B cell (primary cell): ENCODE data around the gene RAD51B. TPM values are rescaled to one million over a fixed set of nuclear protein-coding genes. Genes with fewer than 3 reads are reported as not detected.

Source experiments
- ATAC-seq: fragments of 200-7000 bp; cut with Tn5 transposase; one replicate; pipeline ENCODE4 v1.10.0; 2021; ENCODE audit warnings: low read depth, mild to moderate bottlenecking, moderate number of reproducible peaks, moderate library complexity
- CTCF ChIA-PET: fragments of 350-600 bp; sonication (Branson Sonifier 250); formaldehyde crosslinking; loops from one replicate; lab custom pipeline; 2021; ENCODE audit warnings: antibody characterized with exemption, inconsistent platforms; lab: Charles Lee
- POLR2A ChIA-PET: fragments of 350-600 bp; sonication (Branson Sonifier 250); formaldehyde crosslinking; loops from one replicate; lab custom pipeline; 2021; ENCODE audit warnings: antibody characterized with exemption; lab: Charles Lee
- DNase-seq: peaks from one replicate; pipeline ENCODE4 v3.0.0; 2013
- H2AFZ ChIP-seq: 2 replicates; pipeline ENCODE4 v1.6.1; 2012; ENCODE audit warnings: mild to moderate bottlenecking, low read depth, low read length; ENCODE audit not compliant: insufficient read depth, poor library complexity, severe bottlenecking
- H3K27ac ChIP-seq, 2 donors: 1 replicate in 1 of 2; 2 replicates in 1 of 2; pipeline ENCODE4 v1.5.1; 2012 to 2013; ENCODE audit warnings: low read length in 2 of 2, mild to moderate bottlenecking in 2 of 2, moderate library complexity in 1 of 2
- H3K27me3 ChIP-seq, 4 experiments: fragments of 200-600 bp in 1 of 4; sonication (generic) in 1 of 4; replicated peaks in 1 of 4; 1 replicate in 2 of 4; 2 replicates in 2 of 4; pipeline versions ENCODE4 v1.6.1 to v1.7.0; 2013 to 2016; ENCODE audit warnings: low read length in 3 of 4, mild to moderate bottlenecking in 2 of 4, mixed read lengths in 1 of 4, moderate library complexity in 1 of 4; ENCODE audit not compliant: insufficient read depth in 4 of 4, control insufficient read depth in 3 of 4; ENCODE audit errors: control extremely low read depth in 1 of 4
- H3K36me3 ChIP-seq, 2 experiments: replicated peaks in 1 of 2; 1 replicate in 1 of 2; 2 replicates in 1 of 2; pipeline versions ENCODE4 v1.6.1 to v1.7.1; 2013; ENCODE audit warnings: low read length in 1 of 2; ENCODE audit not compliant: insufficient read depth in 2 of 2, control insufficient read depth in 1 of 2; ENCODE audit errors: control extremely low read depth in 1 of 2, extremely low read depth in 1 of 2
- H3K4me1 ChIP-seq, 2 donors: fragments of 200-600 bp in 1 of 2; sonication (generic) in 1 of 2; 1 replicate in 1 of 2; 2 replicates in 1 of 2; pipeline versions ENCODE4 v1.5.1 to v1.6.1; 2013 to 2017; ENCODE audit warnings: low read length in 2 of 2; ENCODE audit not compliant: control insufficient read depth in 2 of 2, insufficient read depth in 2 of 2
- H3K4me2 ChIP-seq: replicated peaks from 2 replicates; pipeline ENCODE3; 2012; ENCODE audit warnings: mild to moderate bottlenecking, low read depth, low read length; ENCODE audit not compliant: poor library complexity, severe bottlenecking
- H3K4me3 ChIP-seq, 5 experiments: fragments of 200-600 bp in 1 of 5; sonication (generic) in 1 of 5; 1 replicate in 3 of 5; 2 replicates in 2 of 5; pipeline versions ENCODE4 v1.5.1 to v1.7.0; 2011 to 2016; ENCODE audit warnings: low read length in 4 of 5, mild to moderate bottlenecking in 4 of 5, low read depth in 2 of 5, control low read depth in 1 of 5, moderate library complexity in 1 of 5; ENCODE audit not compliant: insufficient read depth in 1 of 5; ENCODE audit errors: control extremely low read depth in 1 of 5, extremely low read depth in 1 of 5
- H3K79me2 ChIP-seq: fragments of 200-600 bp; sonication (generic); one replicate; pipeline ENCODE4 v1.6.0; 2016; ENCODE audit warnings: low read length; ENCODE audit not compliant: control insufficient read depth, insufficient read depth
- H3K9ac ChIP-seq: fragments of 200-600 bp; sonication (generic); 2 replicates; pipeline ENCODE4 v1.6.1; 2017; ENCODE audit warnings: mild to moderate bottlenecking, low read length, moderate library complexity
- H3K9me3 ChIP-seq, 3 donors: one replicate each; pipeline versions ENCODE4 v1.6.1 to v1.7.1; 2013; ENCODE audit warnings: low read length in 2 of 3; ENCODE audit not compliant: control insufficient read depth in 2 of 3, insufficient read depth in 1 of 3; ENCODE audit errors: control extremely low read depth in 1 of 3
- H4K20me1 ChIP-seq: 2 replicates; pipeline ENCODE4 v1.6.0; 2012; ENCODE audit warnings: mild to moderate bottlenecking, low read length; ENCODE audit not compliant: insufficient read depth, control insufficient read depth, poor library complexity, severe bottlenecking
- H3K27ac Mint-ChIP-seq: one replicate; pipeline ENCODE4 v1.8.0; 2021; ENCODE audit warnings: mixed read lengths
- H3K27me3 Mint-ChIP-seq: one replicate; pipeline ENCODE4 v1.8.0; 2021; ENCODE audit warnings: mixed read lengths
- H3K4me1 Mint-ChIP-seq: one replicate; pipeline ENCODE4 v1.8.0; 2021; ENCODE audit warnings: mixed read lengths
- H3K4me3 Mint-ChIP-seq: one replicate; pipeline ENCODE4 v1.8.0; 2021; ENCODE audit warnings: mixed read lengths
- H3K9me3 Mint-ChIP-seq: one replicate; pipeline ENCODE4 v1.8.0; 2022; ENCODE audit warnings: mixed read lengths; ENCODE audit not compliant: insufficient read depth
- CTCF ChIP-seq: fragments of 200-600 bp; IDR thresholded peaks from one replicate; pipeline ENCODE4 v1.8.0; 2022; ENCODE audit warnings: antibody characterized with exemption, mild to moderate bottlenecking
- EZH2 ChIP-seq: IDR thresholded peaks from 2 replicates; pipeline ENCODE4 v1.6.1; 2012; ENCODE audit warnings: borderline replicate concordance, low read depth, mild to moderate bottlenecking, moderate library complexity, low read length; ENCODE audit not compliant: insufficient read depth, poor library complexity, severe bottlenecking
- WGBS: methylation state at CpG from one replicate; pipeline ENCODE4 v1.1.5; 2013; ENCODE audit warnings: missing lambda C conversion rate; ENCODE audit not compliant: insufficient coverage; 5-methylcytosine and 5-hydroxymethylcytosine counted together
- intact Hi-C: fragments of 100-400 bp; cut with micrococcal nuclease; formaldehyde crosslinking; loops from one replicate; pipeline ENCODE4 v1.10.0; 2022
- polyA plus RNA-seq: library from polyadenylated mRNA; depleted of rRNA; stranded (reverse); fragments of >200 nt; gene quantifications from 2 replicates; pipeline ENCODE4 v1.2.3, GENCODE V29; 2012
- total RNA-seq, 2 donors: library from RNA; stranded (reverse); fragments of 120-200 nt in 1 of 2; gene quantifications; 1 replicate in 1 of 2; 2 replicates in 1 of 2; pipeline versions ENCODE4 v1.2.3 to v1.2.4, GENCODE V29; 2013 to 2022

RAD51B gene
- total and polyA plus RNA-seq, 2 donors (not counting 1 experiment from before 2014, with no cell fraction given) = 6.5 to 60.6 TPM

DNA sequence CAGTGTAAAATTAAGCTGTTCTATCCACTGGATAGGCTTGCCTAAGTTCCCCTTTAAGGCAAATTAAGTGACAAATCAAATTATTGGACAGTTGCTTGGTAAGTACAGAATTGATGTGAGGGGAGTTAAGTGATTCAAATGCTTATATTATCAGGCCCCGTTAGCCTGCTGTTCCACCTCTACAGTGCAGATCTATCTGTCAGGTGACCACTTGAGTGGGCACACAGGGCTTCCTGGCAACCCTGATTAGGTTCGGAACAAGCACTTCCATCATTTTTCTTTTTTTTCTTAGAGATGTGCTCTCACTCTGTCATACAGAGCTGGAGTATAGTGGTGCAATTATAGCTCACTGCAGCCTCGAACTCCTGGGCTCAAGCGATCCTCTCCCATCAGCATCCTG lies 453.8 kb downstream of the RAD51B start:
- no CpG with 5 or more reads among the region's 4 CpGs for WGBS
- Histone ChIP-seq H3K27me3 (no peaks in the 10 kb centered on the region), H2AFZ (no peak overlapping the region), H3K79me2 (peaks cover 29% of the 10 kb centered on the region), H3K27ac (peak overlapping the region; percentile 51 to 77), H3K4me3 (no peak overlapping the region), H3K36me3 (no peaks in the 10 kb centered on the region), H3K9me3 (no peaks in the 10 kb centered on the region), H3K4me1 (peaks cover 93 to 95% of the 10 kb centered on the region in 2 donors), H4K20me1 (no peaks in the 10 kb centered on the region), H3K9ac (no peak overlapping the region), H3K4me2 (peak overlapping the region; percentile 24)
- peak overlapping the region; percentile 80 for H3K27ac Mint-ChIP-seq
- TF ChIP-seq EZH2 (no peak), CTCF (no peak)
- no peak for DNase-seq
- ChIA-PET CTCF (interaction anchor here (1.2 to 1.8 kb wide), 2 partner anchors 9 to 40 kb away, joined by 3 to 8 read pairs; no protein-coding TSS in a partner anchor), POLR2A (interaction anchor here (0.6 to 1.4 kb wide), 3 partner anchors 10 to 294 kb away, joined by 3 to 4 read pairs (median 3); no protein-coding TSS in a partner anchor)
- intact Hi-C loops = no loop called here
- H3K4me3 Mint-ChIP-seq = peak overlapping the region; percentile 21
- no peak for ATAC-seq
- no peaks in the 10 kb centered on the region for H3K9me3 Mint-ChIP-seq
- H3K4me1 Mint-ChIP-seq = peaks cover 89% of the 10 kb centered on the region
- H3K27me3 Mint-ChIP-seq = no peaks in the 10 kb centered on the region

GRCh38 chr14:68274725-68275124 lies 455.1 kb downstream of the RAD51B start:
- ChIA-PET POLR2A (interaction anchor here (0.6 to 1.3 kb wide), 3 partner anchors 11 to 518 kb away, joined by 4 to 11 read pairs (median 5); partner anchors contain the start of gene ZFP36L1), CTCF (interaction anchor here (1.2 to 3.2 kb wide), 5 partner anchors 8 to 542 kb away, joined by 3 to 18 read pairs (median 13); no protein-coding TSS in a partner anchor)
- intact Hi-C loops = loop anchor here (1.0 kb wide), 2 partner anchors 7 to 9 kb away; no protein-coding TSS in a partner anchor
- H4K20me1 ChIP-seq = no peaks in the 10 kb centered on the region
- peaks cover 41% of the 10 kb centered on the region for H3K79me2 ChIP-seq
- peak overlapping the region in 1 of 5 experiments; percentile 12 for H3K4me3 ChIP-seq
- no CpG with 5 or more reads among the region's 2 CpGs for WGBS
- H3K9me3 ChIP-seq = no peaks in the 10 kb centered on the region
- peak; percentile 55 for DNase-seq
- Mint-ChIP-seq H3K4me3 (peak overlapping the region; percentile 80), H3K27ac (peak overlapping the region; percentile 98), H3K27me3 (no peaks in the 10 kb centered on the region), H3K9me3 (no peaks in the 10 kb centered on the region), H3K4me1 (peaks cover 87% of the 10 kb centered on the region)
- ATAC-seq = no peak
- peak overlapping the region; percentile 55 for H3K4me2 ChIP-seq
- TF ChIP-seq EZH2 = no peak
- TF ChIP-seq CTCF = peak; percentile 33
- no peak overlapping the region for H3K9ac ChIP-seq
- H3K27ac ChIP-seq = peak overlapping the region; percentile 88 to 91
- H2AFZ ChIP-seq = no peak overlapping the region
- no peaks in the 10 kb centered on the region for H3K36me3 ChIP-seq
- peaks cover 92 to 93% of the 10 kb centered on the region in 2 donors for H3K4me1 ChIP-seq
- H3K27me3 ChIP-seq = no peaks in the 10 kb centered on the region
